Endothelial cell of umbilical vein (primary cell): ENCODE data around the gene CEACAM20. TPM values are rescaled to one million over a fixed set of nuclear protein-coding genes. Genes with fewer than 3 reads are reported as not detected.

ENCODE experiments used
- BruUV-seq: library from RNA; stranded (reverse); fragments of 400-500 nt; replicated peaks from 2 replicates; lab custom pipeline; 2021; lab: Mats Ljungman, UMichigan
- CTCF ChIA-PET: fragments of 300-600, 350-600 bp; sonication (Branson Sonifier 250); formaldehyde crosslinking; loops from one replicate; lab custom pipeline; 2021; ENCODE audit warnings: antibody characterized with exemption, inconsistent platforms; lab: Charles Lee
- POLR2A ChIA-PET: fragments of 300-600, 350-600 bp; sonication (Branson Sonifier 250); formaldehyde crosslinking; loops from one replicate; lab custom pipeline; 2021; ENCODE audit warnings: antibody characterized with exemption, inconsistent platforms; lab: Charles Lee
- DNase-seq: peaks from one replicate; pipeline ENCODE4 v3.0.0-alpha.2; 2011; ENCODE audit warnings: low read depth, low spot score
- FAIRE-seq: peaks from 2 replicates; lab custom pipeline; 2011; peaks lifted over from hg19 to GRCh38; lab: Jason Lieb, UNC
- H2AFZ ChIP-seq: 2 replicates; pipeline ENCODE4 v1.6.0; 2012; ENCODE audit warnings: low read depth, low read length, control low read depth, inconsistent platforms
- H3K27ac ChIP-seq: 2 replicates; pipeline ENCODE4 v1.5.1; 2011; ENCODE audit warnings: low read depth, mild to moderate bottlenecking, control low read depth, low read length, moderate library complexity; ENCODE audit not compliant: insufficient read depth
- H3K27me3 ChIP-seq, 2 experiments: 2 replicates each; pipeline versions ENCODE4 v1.6.0 to v1.6.1; 2011; ENCODE audit warnings: low read length in 2 of 2, mixed read lengths in 1 of 2; ENCODE audit not compliant: control insufficient read depth in 2 of 2, insufficient read depth in 2 of 2
- H3K36me3 ChIP-seq, 2 experiments: 2 replicates in 1 of 2; 3 replicates in 1 of 2; pipeline ENCODE4 v1.5.1; 2011; ENCODE audit warnings: low read length in 2 of 2, mild to moderate bottlenecking in 1 of 2, moderate library complexity in 1 of 2; ENCODE audit not compliant: control insufficient read depth in 2 of 2, insufficient read depth in 2 of 2; ENCODE audit errors: extremely low read depth in 1 of 2
- H3K4me1 ChIP-seq: 3 replicates; pipeline ENCODE4 v1.5.1; 2011; ENCODE audit warnings: mild to moderate bottlenecking, low read length; ENCODE audit not compliant: control insufficient read depth, insufficient read depth; ENCODE audit errors: extremely low read depth
- H3K4me2 ChIP-seq: 2 replicates; pipeline ENCODE4 v1.6.1; 2011; ENCODE audit warnings: low read length, control low read depth, mixed read lengths; ENCODE audit not compliant: insufficient read depth
- H3K4me3 ChIP-seq, 3 experiments: fragments of 200-600 bp in 1 of 3; sonication (generic), shearing (Covaris generic) in 1 of 3; replicated peaks in 1 of 3; 2 replicates each; pipeline ENCODE4 v1.5.1; 2011 to 2016; ENCODE audit warnings: control low read depth in 3 of 3, low read length in 3 of 3, mild to moderate bottlenecking in 2 of 3, inconsistent platforms in 1 of 3, low read depth in 1 of 3, moderate library complexity in 1 of 3; ENCODE audit not compliant: insufficient read depth in 1 of 3
- H3K79me2 ChIP-seq: 2 replicates; pipeline ENCODE4 v1.6.0; 2012; ENCODE audit warnings: low read length, inconsistent platforms; ENCODE audit not compliant: control insufficient read depth, insufficient read depth
- H3K9ac ChIP-seq: replicated peaks from 2 replicates; pipeline ENCODE3; 2011; ENCODE audit warnings: low read length, control low read depth; ENCODE audit not compliant: insufficient read depth; ENCODE audit errors: extremely low read depth
- H3K9me1 ChIP-seq: replicated peaks from 3 replicates; pipeline ENCODE4 v1.6.0; 2011; ENCODE audit warnings: mild to moderate bottlenecking, low read length; ENCODE audit not compliant: control insufficient read depth, insufficient read depth; ENCODE audit errors: extremely low read depth
- H3K9me3 ChIP-seq: replicated peaks from 2 replicates; pipeline ENCODE4 v1.5.1; 2012; ENCODE audit warnings: low read length, inconsistent platforms; ENCODE audit not compliant: control insufficient read depth, insufficient read depth
- H4K20me1 ChIP-seq: replicated peaks from 2 replicates; pipeline ENCODE3; 2011; ENCODE audit warnings: mild to moderate bottlenecking, low read length; ENCODE audit not compliant: control insufficient read depth, insufficient read depth; ENCODE audit errors: extremely low read depth
- EZH2 ChIP-seq: IDR thresholded peaks from 2 replicates; pipeline ENCODE4 v1.6.1; 2012; ENCODE audit warnings: borderline replicate concordance, low read depth, mild to moderate bottlenecking, moderate library complexity, low read length, inconsistent platforms; ENCODE audit not compliant: severe bottlenecking
- FOS ChIP-seq: IDR thresholded peaks from 2 replicates; pipeline ENCODE4 v1.6.1; 2011; ENCODE audit warnings: mild to moderate bottlenecking, low read length, moderate library complexity, borderline replicate concordance; ENCODE audit not compliant: insufficient read depth
- GATA2 ChIP-seq: IDR thresholded peaks from 2 replicates; pipeline ENCODE4 v1.7.0; 2011; ENCODE audit warnings: low read depth, mild to moderate bottlenecking, moderate library complexity, mixed read lengths, low read length; ENCODE audit not compliant: insufficient read length, insufficient read depth
- JUN ChIP-seq: IDR thresholded peaks from 2 replicates; pipeline ENCODE4 v1.6.1; 2011; ENCODE audit warnings: borderline replicate concordance, low read depth; ENCODE audit not compliant: insufficient read length, insufficient read depth
- MYC ChIP-seq: IDR thresholded peaks from one replicate; pipeline ENCODE4 v1.6.1; 2011; ENCODE audit warnings: mild to moderate bottlenecking, low read depth, low read length
- POLR2A ChIP-seq: IDR thresholded peaks from 2 replicates; pipeline ENCODE4 v1.6.1; 2012; ENCODE audit warnings: low read depth, mild to moderate bottlenecking, control low read depth, low read length
- POLR2AphosphoS5 ChIP-seq: IDR thresholded peaks from 2 replicates; pipeline ENCODE4 v1.6.1; 2012; ENCODE audit warnings: low read depth, mild to moderate bottlenecking, control low read depth, low read length, moderate library complexity; ENCODE audit not compliant: insufficient read depth
- dilution Hi-C: fragments of 300-500 bp; cut with MboI; formaldehyde crosslinking; loops from one replicate; pipeline ENCODE4 v1.15.0; 2019; ENCODE audit warnings: low sequenced_read_pairs; ENCODE audit not compliant: extremely low pct_ligation_motif_present
- intact Hi-C: fragments of 100-400 bp; cut with micrococcal nuclease; formaldehyde crosslinking; loops from one replicate; pipeline ENCODE4 v1.10.0; 2022
- polyA plus RNA-seq, 4 experiments: library from polyadenylated mRNA; depleted of rRNA in 3 of 4; stranded (reverse) in 3 of 4; unstranded in 1 of 4; fragments of >200 nt; gene quantifications; 2 replicates each; pipeline versions ENCODE4 v1.2.1 to v1.2.3, GENCODE V29; 2011 to 2012; ENCODE audit warnings: missing spikeins in 1 of 4
- total RNA-seq: library from RNA; stranded (reverse); gene quantifications from 2 replicates; pipeline ENCODE4 v1.2.3, GENCODE V29; 2021
- TF ChIP-seq, protein P1 (sequence below): IDR thresholded peaks from 2 replicates; pipeline ENCODE4 v1.6.1; 2011; ENCODE audit not compliant: insufficient read depth, insufficient read length
- TF ChIP-seq, protein P2 (sequence below), 2 donors: IDR thresholded peaks; 1 replicate in 1 of 2; 2 replicates in 1 of 2; pipeline ENCODE4 v1.5.1; 2011; ENCODE audit warnings: low read length in 2 of 2, mild to moderate bottlenecking in 2 of 2, moderate library complexity in 2 of 2, control low read depth in 1 of 2, inconsistent platforms in 1 of 2, low read depth in 1 of 2; ENCODE audit not compliant: insufficient read depth in 1 of 2; ENCODE audit errors: extremely low read depth in 1 of 2

Gene CEACAM20
- total and polyA plus RNA-seq, 2 donors (not counting 3 experiments of a cell fraction or from before 2014, with no cell fraction given), result 0.06 TPM; not detected in 1

DNA sequence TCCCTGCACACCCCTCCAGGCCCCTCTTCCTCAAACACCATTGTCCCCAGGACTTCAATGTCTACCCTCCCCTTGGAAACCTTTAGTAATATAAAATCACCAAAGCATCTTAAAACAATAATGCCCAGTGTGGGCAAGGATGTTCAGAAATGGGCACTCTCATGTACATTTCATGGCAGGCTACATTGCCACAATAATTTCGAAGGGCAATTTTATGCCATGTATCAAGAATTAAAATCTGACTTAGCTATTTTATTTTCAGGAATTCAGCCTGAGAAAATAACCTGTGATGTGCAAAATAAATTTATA, 48.0 kb upstream of the CEACAM20 start:
- dilution Hi-C loops (no loop called here), intact Hi-C loops (loop anchor here (1.0 kb wide), 1 partner anchor 80 kb away; no protein-coding TSS in a partner anchor)
- no peak overlapping the region for H3K9ac ChIP-seq
- no peaks in the 10 kb centered on the region for H4K20me1 ChIP-seq
- H3K9me1 ChIP-seq, result no peaks in the 10 kb centered on the region
- H2AFZ ChIP-seq, result no peak overlapping the region
- no peak overlapping the region for H3K4me2 ChIP-seq
- CTCF ChIA-PET, result interaction anchor here (1.0 to 2.9 kb wide), 19 partner anchors 8 to 193 kb away, joined by 3 to 51 read pairs (median 6); partner anchors contain the start of gene PVR
- H3K9me3 ChIP-seq, result no peaks in the 10 kb centered on the region
- no peaks in the 10 kb centered on the region for H3K36me3 ChIP-seq
- H3K4me1 ChIP-seq, result no peaks in the 10 kb centered on the region
- POLR2A ChIA-PET, result no interaction called here
- no peak overlapping the region for H3K27ac ChIP-seq
- TF ChIP-seq POLR2A, result no peak
- TF ChIP-seq, protein P1, sequence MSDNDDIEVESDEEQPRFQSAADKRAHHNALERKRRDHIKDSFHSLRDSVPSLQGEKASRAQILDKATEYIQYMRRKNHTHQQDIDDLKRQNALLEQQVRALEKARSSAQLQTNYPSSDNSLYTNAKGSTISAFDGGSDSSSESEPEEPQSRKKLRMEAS, result no peak
- TF ChIP-seq EZH2, result no peak
- TF ChIP-seq, protein P2, sequence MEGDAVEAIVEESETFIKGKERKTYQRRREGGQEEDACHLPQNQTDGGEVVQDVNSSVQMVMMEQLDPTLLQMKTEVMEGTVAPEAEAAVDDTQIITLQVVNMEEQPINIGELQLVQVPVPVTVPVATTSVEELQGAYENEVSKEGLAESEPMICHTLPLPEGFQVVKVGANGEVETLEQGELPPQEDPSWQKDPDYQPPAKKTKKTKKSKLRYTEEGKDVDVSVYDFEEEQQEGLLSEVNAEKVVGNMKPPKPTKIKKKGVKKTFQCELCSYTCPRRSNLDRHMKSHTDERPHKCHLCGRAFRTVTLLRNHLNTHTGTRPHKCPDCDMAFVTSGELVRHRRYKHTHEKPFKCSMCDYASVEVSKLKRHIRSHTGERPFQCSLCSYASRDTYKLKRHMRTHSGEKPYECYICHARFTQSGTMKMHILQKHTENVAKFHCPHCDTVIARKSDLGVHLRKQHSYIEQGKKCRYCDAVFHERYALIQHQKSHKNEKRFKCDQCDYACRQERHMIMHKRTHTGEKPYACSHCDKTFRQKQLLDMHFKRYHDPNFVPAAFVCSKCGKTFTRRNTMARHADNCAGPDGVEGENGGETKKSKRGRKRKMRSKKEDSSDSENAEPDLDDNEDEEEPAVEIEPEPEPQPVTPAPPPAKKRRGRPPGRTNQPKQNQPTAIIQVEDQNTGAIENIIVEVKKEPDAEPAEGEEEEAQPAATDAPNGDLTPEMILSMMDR (IDR thresholded peaks at IDR 0.05; ENCODE audit: extremely low read depth in 1 of 2, insufficient read depth in 1 of 2, low read depth in 1 of 2, low read length in 2 of 2), result no peak
- TF ChIP-seq GATA2, result no peak
- no peak for TF ChIP-seq MYC
- no peak for TF ChIP-seq JUN
- TF ChIP-seq POLR2AphosphoS5, result no peak
- no peak for TF ChIP-seq FOS
- no peak for DNase-seq
- no peak overlapping the region for H3K4me3 ChIP-seq
- H3K79me2 ChIP-seq, result no peaks in the 10 kb centered on the region
- no TSS peak for BruUV-seq
- FAIRE-seq, result no peak
- no peaks in the 10 kb centered on the region for H3K27me3 ChIP-seq
